Hepatocyte (in vitro differentiated cells): ENCODE results near the gene PHEX. TPM values are rescaled to one million over a fixed set of nuclear protein-coding genes. Genes with fewer than 3 reads are reported as not detected.

Experiments
- DNase-seq: peaks from one replicate; pipeline ENCODE4 v3.0.0-alpha.2; 2016; ENCODE audit warnings: low spot score
- H2AFZ ChIP-seq: fragments of 200-600 bp; sonication (generic); 2 replicates; pipeline ENCODE4 v1.6.0; 2016; ENCODE audit warnings: antibody characterized with exemption, mild to moderate bottlenecking
- H3K27ac ChIP-seq: fragments of 200-600 bp; sonication (generic); 2 replicates; pipeline ENCODE4 v1.5.1; 2016; ENCODE audit warnings: mild to moderate bottlenecking
- H3K27me3 ChIP-seq: fragments of 200-600 bp; sonication (generic); 2 replicates; pipeline ENCODE4 v1.6.1; 2016
- H3K36me3 ChIP-seq: fragments of 200-600 bp; sonication (generic); replicated peaks from 2 replicates; pipeline ENCODE4 v1.5.1; 2016; ENCODE audit warnings: low read depth; ENCODE audit not compliant: insufficient read depth
- H3K4me1 ChIP-seq: fragments of 200-600 bp; sonication (generic); 2 replicates; pipeline ENCODE4 v1.5.1; 2016; ENCODE audit warnings: mild to moderate bottlenecking, moderate library complexity; ENCODE audit not compliant: insufficient read depth
- H3K4me2 ChIP-seq: fragments of 200-600 bp; sonication (generic); 2 replicates; pipeline ENCODE4 v1.6.0; 2016
- H3K4me3 ChIP-seq: fragments of 200-600 bp; sonication (generic); 2 replicates; pipeline ENCODE4 v1.5.1; 2016; ENCODE audit warnings: mild to moderate bottlenecking
- H3K79me2 ChIP-seq: fragments of 200-600 bp; sonication (generic); 2 replicates; pipeline ENCODE4 v1.6.0; 2017; ENCODE audit warnings: mild to moderate bottlenecking
- H3K9me2 ChIP-seq: fragments of 200-600 bp; sonication (generic); replicated peaks from 2 replicates; pipeline ENCODE4 v1.6.0; 2017; ENCODE audit warnings: mild to moderate bottlenecking; ENCODE audit not compliant: insufficient read depth
- H3K9me3 ChIP-seq: fragments of 200-600 bp; sonication (generic); 2 replicates; pipeline ENCODE4 v1.5.1; 2016; ENCODE audit warnings: low read depth, mild to moderate bottlenecking
- H4K20me1 ChIP-seq: fragments of 200-600 bp; sonication (generic); 2 replicates; pipeline ENCODE4 v1.6.0; 2016; ENCODE audit warnings: mild to moderate bottlenecking; ENCODE audit not compliant: insufficient read depth, poor library complexity, severe bottlenecking
- EZH2 ChIP-seq: fragments of 200-600 bp; sonication (generic); IDR thresholded peaks from 2 replicates; pipeline ENCODE4 v1.6.1; 2016; ENCODE audit warnings: antibody characterized with exemption, mild to moderate bottlenecking, borderline replicate concordance
- EZH2phosphoT487 ChIP-seq: fragments of 200-600 bp; sonication (generic); IDR thresholded peaks from one replicate; pipeline ENCODE4 v1.6.1; 2018; ENCODE audit warnings: antibody characterized with exemption, mild to moderate bottlenecking, low read depth, moderate library complexity; ENCODE audit not compliant: unreplicated experiment, severe bottlenecking
- WGBS: methylation state at CpG from one replicate; pipeline ENCODE4 v1.1.6; 2016; ENCODE audit warnings: low lambda C conversion rate; ENCODE audit errors: missing lambda C conversion rate; 5-methylcytosine and 5-hydroxymethylcytosine counted together
- polyA plus RNA-seq: library from polyadenylated mRNA; unstranded; fragments of >200 nt; fragmentation: Nextera tagmentation; extraction: Ambion mirVana; gene quantifications from 2 replicates; pipeline ENCODE4 v1.2.1, GENCODE V29; 2016
- total RNA-seq: library from RNA; depleted of rRNA; stranded (reverse); fragments of >200 nt; gene quantifications from 2 replicates; pipeline ENCODE4 v1.2.3, GENCODE V29; 2014
- TF ChIP-seq, protein P1 (sequence below): fragments of 200-600 bp; sonication (generic); IDR thresholded peaks from 2 replicates; pipeline ENCODE4 v1.5.1; 2016; ENCODE audit warnings: antibody characterized with exemption, mild to moderate bottlenecking; ENCODE audit not compliant: poor library complexity

Gene PHEX
- total and polyA plus RNA-seq, 2 experiments from 2014 or later: 0.05 to 0.27 TPM

DNA sequence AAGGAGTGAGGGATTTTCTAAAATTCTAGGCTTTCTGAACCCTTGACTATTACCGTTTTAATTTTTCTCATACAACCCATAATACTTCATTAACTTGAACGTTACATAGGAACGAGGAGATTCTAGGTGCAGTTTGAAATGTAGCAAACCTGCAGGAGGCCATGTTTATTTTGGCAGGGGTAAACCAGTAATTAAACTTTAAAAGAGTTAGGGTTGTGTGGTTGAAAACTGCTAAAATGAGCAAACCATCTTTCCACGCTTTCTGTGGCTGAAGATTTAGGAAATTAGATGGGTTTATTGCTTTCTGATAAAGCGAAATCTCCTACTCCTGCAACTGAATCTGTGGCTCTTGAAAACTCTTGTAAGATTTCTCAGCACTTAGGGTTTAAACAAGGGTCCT is 1.7 kb downstream of the PHEX start:
- no peak for DNase-seq
- Histone ChIP-seq H3K79me2 (no peaks in the 10 kb centered on the region), H3K4me3 (no peak overlapping the region), H3K36me3 (no peaks in the 10 kb centered on the region), H3K9me2 (no peaks in the 10 kb centered on the region), H3K27ac (no peak overlapping the region), H3K4me2 (no peak overlapping the region), H3K27me3 (no peaks in the 10 kb centered on the region), H4K20me1 (no peaks in the 10 kb centered on the region), H3K4me1 (no peaks in the 10 kb centered on the region), H3K9me3 (no peaks in the 10 kb centered on the region), H2AFZ (no peak overlapping the region)
- WGBS: 72% methylated on average over 5 of the region's 5 CpGs
- no peak for TF ChIP-seq EZH2phosphoT487
- TF ChIP-seq EZH2: no peak
- TF ChIP-seq, protein P1, sequence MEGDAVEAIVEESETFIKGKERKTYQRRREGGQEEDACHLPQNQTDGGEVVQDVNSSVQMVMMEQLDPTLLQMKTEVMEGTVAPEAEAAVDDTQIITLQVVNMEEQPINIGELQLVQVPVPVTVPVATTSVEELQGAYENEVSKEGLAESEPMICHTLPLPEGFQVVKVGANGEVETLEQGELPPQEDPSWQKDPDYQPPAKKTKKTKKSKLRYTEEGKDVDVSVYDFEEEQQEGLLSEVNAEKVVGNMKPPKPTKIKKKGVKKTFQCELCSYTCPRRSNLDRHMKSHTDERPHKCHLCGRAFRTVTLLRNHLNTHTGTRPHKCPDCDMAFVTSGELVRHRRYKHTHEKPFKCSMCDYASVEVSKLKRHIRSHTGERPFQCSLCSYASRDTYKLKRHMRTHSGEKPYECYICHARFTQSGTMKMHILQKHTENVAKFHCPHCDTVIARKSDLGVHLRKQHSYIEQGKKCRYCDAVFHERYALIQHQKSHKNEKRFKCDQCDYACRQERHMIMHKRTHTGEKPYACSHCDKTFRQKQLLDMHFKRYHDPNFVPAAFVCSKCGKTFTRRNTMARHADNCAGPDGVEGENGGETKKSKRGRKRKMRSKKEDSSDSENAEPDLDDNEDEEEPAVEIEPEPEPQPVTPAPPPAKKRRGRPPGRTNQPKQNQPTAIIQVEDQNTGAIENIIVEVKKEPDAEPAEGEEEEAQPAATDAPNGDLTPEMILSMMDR: no peak

DNA sequence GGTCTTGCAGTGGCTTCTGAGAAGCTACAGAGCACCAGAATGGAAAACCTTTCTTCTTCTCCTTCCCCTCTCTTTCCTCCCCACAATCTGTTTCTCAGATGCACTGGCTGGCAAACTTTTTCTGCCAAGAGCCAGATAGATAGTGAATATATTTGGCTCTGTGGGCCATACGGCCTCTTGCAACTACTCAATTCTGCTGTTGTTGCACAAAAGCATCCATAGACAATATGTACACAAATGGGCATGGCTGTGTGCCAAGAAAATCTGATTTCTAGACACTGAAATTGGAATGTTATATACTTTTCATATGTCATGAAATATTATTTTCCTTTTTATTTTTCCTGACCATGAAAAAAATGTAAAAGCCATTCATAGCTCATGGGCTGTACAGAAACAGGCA is 3.1 kb downstream of the PHEX start:
- TF ChIP-seq EZH2 (no peak), EZH2phosphoT487 (no peak)
- TF ChIP-seq, protein P1: no peak
- WGBS: 63% methylated on average over 1 of the region's 1 CpG
- Histone ChIP-seq H3K79me2 (no peaks in the 10 kb centered on the region), H3K27me3 (no peaks in the 10 kb centered on the region), H3K36me3 (no peaks in the 10 kb centered on the region), H3K4me3 (no peak overlapping the region), H3K4me2 (no peak overlapping the region), H2AFZ (no peak overlapping the region), H4K20me1 (no peaks in the 10 kb centered on the region), H3K4me1 (no peaks in the 10 kb centered on the region), H3K9me2 (no peaks in the 10 kb centered on the region), H3K27ac (no peak overlapping the region), H3K9me3 (no peaks in the 10 kb centered on the region)
- no peak for DNase-seq

DNA sequence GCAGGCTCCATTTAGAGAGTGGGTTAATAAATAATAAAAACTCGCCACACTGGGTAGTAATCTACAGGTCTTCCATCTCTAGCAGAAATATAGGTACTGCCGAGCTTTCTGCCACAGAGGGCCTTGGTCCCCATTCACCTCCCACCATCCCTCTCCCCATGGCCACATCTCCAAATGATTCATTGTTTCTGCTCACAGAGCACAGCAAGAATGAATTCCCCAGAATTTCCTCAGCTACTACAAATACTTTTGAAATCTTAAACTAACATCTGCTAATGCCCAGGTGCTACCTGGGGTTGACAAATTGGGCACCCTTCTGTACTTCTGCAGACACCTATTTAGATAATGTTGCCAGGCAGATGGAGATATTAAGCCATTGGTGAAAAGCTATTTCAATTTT is 5.1 kb downstream of the PHEX start:
- Histone ChIP-seq H3K27ac (no peak overlapping the region), H3K4me3 (no peak overlapping the region), H2AFZ (no peak overlapping the region), H3K36me3 (no peaks in the 10 kb centered on the region), H3K27me3 (no peaks in the 10 kb centered on the region), H3K4me1 (no peaks in the 10 kb centered on the region), H4K20me1 (no peaks in the 10 kb centered on the region), H3K9me3 (no peaks in the 10 kb centered on the region), H3K79me2 (no peaks in the 10 kb centered on the region), H3K4me2 (no peak overlapping the region), H3K9me2 (no peaks in the 10 kb centered on the region)
- no peak for DNase-seq
- no peak for TF ChIP-seq EZH2
- TF ChIP-seq, protein P1: no peak
- no peak for TF ChIP-seq EZH2phosphoT487
- 70% methylated on average over 2 of the region's 2 CpGs for WGBS

DNA sequence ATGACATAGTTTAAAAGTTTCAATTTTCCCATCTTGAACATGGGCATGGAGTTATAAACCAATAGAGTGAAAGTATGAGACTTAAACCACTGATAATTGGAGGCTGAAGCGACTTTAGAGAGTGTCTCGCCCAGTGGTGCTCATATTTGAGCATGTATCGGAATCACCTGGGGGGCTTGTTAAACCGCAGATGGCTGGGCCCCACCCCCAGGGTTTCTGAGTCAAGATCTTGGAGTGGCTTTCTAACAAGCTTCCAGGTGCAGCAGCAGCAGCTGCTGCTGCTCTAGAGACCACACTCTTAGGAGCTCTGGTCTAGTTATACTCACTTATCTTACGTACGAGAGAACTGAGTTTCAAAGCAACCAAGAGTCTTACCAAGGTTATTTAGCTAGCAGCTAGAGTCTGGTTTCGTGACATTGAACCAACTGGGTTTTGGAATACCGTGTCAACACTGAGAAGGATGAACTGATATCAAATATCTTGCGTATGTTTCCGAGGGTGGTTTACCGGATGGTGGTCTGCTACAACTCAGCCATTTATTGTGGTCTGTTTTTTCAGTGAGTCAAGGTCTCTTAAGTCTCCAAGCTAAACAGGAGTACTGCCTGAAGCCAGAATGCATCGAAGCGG is 5.9 kb downstream of the PHEX start:
- WGBS: 85% methylated on average over 13 of the region's 13 CpGs
- Histone ChIP-seq H3K4me1 (no peaks in the 10 kb centered on the region), H3K4me2 (no peak overlapping the region), H3K36me3 (no peaks in the 10 kb centered on the region), H4K20me1 (no peaks in the 10 kb centered on the region), H3K27ac (no peak overlapping the region), H3K9me3 (no peaks in the 10 kb centered on the region), H3K9me2 (no peaks in the 10 kb centered on the region), H2AFZ (no peak overlapping the region), H3K27me3 (no peaks in the 10 kb centered on the region), H3K4me3 (no peak overlapping the region), H3K79me2 (no peaks in the 10 kb centered on the region)
- DNase-seq: no peak
- TF ChIP-seq EZH2phosphoT487 (no peak), EZH2 (no peak)
- TF ChIP-seq, protein P1: no peak
